Stomach (tissue), 4 donors: Measurements from ENCODE around the gene FAF2.

ENCODE experiments used
- EP300 ChIP-seq: sonication (generic); formaldehyde crosslinking; IDR thresholded peaks from one replicate; pipeline ENCODE4 v1.6.1; 2017; ENCODE audit warnings: antibody characterized with exemption
- TF ChIP-seq, protein P1 (sequence below), 7 experiments: fragments of 450-650 bp in 4 of 7; fragments of 200-600 bp in 3 of 7; sonication (generic) in 3 of 7; IDR thresholded peaks; one replicate each; pipeline ENCODE4 v1.5.1; 2016 to 2019; ENCODE audit warnings: antibody characterized with exemption in 7 of 7, control low read depth in 2 of 7, mild to moderate bottlenecking in 1 of 7

DNA sequence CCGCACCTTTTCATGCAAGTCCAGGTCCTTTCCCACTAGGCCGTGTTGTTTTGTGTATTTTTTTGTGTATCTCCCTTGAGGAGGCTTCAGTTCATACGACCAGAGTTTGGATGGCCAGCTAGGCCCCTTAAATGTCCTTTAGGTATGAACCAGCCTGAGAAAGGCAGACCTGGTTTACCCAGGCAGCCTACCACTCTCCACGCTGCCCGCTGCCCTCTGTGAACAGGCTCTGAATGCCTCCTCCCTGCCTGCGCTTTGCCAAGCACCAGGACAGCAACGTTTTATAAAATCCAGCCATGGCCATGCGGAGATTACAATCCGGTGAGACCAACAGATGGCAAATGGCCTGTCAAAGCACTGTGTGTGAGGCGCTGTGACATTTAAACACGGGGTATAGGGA is 31.2 kb upstream of the FAF2 start:
- TF ChIP-seq, protein P1, sequence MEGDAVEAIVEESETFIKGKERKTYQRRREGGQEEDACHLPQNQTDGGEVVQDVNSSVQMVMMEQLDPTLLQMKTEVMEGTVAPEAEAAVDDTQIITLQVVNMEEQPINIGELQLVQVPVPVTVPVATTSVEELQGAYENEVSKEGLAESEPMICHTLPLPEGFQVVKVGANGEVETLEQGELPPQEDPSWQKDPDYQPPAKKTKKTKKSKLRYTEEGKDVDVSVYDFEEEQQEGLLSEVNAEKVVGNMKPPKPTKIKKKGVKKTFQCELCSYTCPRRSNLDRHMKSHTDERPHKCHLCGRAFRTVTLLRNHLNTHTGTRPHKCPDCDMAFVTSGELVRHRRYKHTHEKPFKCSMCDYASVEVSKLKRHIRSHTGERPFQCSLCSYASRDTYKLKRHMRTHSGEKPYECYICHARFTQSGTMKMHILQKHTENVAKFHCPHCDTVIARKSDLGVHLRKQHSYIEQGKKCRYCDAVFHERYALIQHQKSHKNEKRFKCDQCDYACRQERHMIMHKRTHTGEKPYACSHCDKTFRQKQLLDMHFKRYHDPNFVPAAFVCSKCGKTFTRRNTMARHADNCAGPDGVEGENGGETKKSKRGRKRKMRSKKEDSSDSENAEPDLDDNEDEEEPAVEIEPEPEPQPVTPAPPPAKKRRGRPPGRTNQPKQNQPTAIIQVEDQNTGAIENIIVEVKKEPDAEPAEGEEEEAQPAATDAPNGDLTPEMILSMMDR (IDR thresholded peaks at IDR 0.05): no peak
- TF ChIP-seq EP300: no peak
